Middle frontal gyrus (tissue), 1 donor: ENCODE measurements around the gene TPRA1.

Source experiments
- DNase-seq: peaks from one replicate; pipeline ENCODE4 v3.0.0-alpha.2; 2015; ENCODE audit warnings: low spot score; ENCODE audit errors: extremely low spot score

The TPRA1 gene

GRCh38 chr3:127566833-127567232 is 23.7 kb downstream of the TPRA1 start:
- DNase-seq, result no peak

GRCh38 chr3:127565711-127566110 is 24.8 kb downstream of the TPRA1 start:
- DNase-seq, result no peak

DNA sequence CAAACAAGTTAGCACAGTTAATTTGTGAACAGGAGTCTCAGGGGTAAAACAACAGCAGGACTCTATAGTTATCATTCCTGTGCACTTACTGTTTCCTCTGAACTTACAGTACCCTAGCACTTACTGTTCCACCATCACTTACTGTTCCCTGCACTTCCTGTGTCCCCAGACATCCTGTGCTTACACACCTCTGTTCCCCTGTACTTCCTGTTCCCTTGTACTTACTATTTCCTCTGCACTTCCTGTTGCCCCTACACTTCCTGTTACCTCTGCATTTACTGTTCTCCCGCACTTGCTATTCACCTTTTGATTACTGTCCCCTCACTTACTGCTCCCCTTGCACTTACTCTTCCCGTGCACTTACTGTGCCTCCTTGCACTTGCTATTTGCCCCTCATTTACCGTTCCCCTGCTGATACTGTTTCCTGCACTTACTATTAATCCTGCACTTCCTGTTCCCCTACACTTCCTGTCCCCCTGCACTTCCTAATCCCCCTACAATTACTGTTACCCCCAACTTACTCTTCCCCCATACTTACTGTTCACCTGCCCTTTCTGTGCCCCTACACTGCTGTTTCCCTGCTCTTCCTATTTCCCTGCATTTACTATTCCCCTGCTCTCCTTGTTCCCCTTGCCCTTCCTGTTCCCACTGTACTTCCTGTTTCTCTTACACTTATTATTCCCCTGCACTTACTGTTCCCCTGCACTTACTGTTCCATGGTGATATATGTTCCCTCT is 30.3 kb downstream of the TPRA1 start:
- no peak for DNase-seq

- DNase-seq, result no peak
These were observed 34.0 kb downstream of the TPRA1 start for GRCh38 chr3:127556565-127556964.

DNA sequence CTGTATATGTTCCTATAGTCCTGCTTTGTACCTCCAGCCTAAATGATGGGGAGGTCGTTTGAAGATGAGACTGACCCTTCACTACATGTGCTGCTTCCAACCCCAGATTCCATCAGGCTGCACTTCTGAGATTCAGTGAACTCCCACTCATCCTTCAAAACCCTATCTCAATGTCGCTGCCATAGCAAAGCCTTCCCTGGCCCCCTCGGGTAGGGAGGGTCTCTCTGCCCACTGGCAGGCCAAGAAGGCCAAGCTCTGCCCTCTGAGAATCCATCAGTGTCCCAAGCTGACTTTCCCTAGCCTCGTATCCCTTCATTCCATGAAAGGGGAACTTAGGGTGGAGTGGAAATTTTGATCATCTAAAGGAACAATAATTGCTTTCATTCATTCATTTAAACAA is 35.4 kb downstream of the TPRA1 start:
- DNase-seq, result no peak

DNA sequence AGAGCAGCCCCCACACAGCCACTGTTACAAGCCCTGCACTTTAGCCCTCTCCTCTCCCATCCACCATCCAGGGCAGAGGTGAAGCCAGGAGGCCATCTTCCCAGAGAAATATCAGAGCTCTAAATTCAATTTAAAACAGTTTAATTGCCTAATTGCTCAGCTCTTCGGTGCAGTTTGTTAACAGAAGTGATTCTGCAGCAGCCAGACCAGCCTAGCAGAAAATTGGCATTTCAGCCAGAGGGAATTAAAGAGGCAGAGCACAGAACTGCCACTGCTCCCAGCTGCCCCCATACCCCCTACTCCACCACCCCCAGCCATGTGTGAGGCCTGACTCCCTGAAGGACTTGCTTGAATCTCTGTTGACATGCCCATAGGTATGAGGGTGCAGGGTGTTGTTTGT is 38.5 kb downstream of the TPRA1 start:
- no peak for DNase-seq

DNA sequence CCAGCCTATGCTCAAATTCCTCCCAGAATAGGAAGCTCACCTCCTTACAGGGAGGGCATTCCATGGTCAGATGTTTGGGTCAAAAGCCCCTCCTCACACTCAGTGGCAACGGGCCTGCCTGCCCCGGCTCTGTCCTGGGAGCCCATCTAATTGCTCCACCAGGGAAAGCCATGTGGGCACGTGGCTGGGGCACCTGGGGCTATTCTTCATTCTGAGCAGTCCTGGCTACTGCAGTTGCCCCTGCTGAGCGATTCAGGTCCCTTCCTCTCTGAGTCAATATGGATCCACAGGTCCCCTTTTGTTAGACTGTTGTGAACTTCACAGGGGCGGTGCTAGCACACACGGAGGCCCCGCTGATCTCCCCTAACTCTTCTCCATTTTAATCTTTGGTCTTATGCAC is 39.4 kb downstream of the TPRA1 start:
- DNase-seq, result no peak

DNA sequence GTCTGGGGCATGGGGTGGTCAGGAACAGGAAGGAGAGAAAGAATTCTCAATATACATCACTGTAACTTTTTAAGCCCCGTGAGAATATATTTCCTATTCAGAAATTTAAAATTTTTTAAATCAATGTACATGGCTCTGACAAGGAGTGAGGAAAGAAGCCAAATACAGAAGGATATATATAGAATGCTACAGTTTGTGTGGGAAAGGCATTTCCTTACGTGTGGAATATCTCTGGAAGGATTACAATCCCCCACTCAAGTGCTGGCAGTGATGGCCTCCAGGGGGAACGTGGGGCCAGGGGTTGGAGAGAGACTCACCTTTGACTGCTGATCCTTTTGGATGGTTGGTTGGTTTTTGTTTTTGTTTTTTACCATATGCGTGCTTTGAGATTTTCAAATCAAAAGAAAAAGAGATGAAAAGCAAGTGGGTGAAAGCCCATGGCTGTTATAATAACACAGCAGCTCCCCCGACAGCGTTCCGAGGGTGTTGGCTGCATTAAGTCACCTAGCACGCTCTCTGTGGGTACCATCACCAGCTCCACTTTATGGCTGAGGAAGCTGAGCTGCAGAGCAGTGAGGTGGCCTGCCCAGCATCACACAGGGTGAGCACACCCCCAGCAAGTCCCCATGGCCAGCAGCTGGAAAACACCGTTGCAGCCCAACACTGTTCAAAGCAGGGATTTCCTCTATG is 39.9 kb downstream of the TPRA1 start:
- DNase-seq, result no peak

DNA sequence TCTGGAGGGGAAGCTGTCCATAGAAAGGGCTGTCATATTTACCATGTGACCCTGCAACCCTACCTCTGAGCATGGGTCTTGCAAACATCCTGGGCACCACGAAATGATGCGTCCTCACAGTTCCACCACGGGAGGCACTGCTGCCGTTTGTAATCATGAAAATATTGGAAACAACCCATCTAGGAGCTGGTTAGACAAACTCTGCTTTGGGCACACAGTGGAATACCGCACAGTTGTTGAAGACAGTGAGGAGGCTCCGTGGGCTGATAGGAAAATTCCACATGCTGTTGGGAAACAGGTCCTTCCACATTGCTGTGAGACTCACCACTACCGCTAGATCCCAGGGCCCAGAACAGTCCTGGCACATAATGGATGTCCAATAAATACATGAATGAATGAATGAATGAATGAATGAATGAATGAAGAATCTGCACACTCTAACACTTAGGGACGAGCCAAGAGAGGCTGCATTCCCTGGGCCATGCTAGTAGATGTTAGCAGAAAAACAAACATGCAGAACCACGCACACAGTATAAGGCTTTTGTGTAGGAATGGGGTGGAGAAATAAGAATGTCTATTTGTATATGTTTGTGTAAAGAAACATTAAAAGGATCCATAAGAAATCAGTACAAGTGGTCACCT is 40.6 kb downstream of the TPRA1 start:
- DNase-seq, result peak; percentile 25

DNA sequence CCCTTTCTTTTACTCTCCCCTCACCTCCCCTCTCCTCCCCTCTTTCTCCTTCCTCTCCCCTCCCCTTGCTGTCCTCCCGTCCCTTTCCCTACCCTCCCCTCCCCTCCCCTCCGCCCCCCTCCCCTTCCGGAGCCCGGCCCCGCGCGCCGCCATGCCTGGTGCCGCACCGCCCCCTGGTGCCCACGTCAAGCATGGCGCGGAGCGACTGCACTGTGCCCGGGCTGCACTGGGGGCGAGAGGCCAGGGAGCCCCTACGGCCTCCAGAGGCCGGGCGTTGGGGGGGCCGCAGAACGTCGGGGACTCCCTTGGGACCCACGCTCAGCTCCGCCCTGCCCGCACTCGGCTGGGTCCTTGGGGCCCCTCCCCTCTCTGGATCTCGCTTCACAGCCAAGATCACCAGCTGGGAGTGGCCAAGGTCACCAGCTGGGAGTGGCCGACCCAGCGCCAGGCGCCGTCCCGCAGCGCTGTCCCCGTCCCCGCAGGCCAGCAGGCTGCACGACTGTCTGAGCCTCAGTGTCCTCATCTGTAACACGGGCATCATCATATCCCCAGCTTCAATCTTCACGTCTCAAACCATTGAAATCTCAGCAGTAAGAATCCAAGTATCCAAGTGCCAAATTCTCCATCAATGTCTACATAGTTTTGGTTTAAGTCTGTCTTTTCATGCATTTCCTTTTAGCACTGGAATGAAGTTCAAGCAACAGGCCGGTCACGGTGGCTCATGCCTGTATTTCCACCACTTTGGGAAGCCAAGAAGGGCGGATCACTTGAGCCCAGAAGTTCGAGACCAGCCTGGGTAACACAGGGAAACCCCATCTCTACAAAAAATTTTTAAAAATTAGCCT is 42.5 kb downstream of the TPRA1 start:
- no peak for DNase-seq

DNA sequence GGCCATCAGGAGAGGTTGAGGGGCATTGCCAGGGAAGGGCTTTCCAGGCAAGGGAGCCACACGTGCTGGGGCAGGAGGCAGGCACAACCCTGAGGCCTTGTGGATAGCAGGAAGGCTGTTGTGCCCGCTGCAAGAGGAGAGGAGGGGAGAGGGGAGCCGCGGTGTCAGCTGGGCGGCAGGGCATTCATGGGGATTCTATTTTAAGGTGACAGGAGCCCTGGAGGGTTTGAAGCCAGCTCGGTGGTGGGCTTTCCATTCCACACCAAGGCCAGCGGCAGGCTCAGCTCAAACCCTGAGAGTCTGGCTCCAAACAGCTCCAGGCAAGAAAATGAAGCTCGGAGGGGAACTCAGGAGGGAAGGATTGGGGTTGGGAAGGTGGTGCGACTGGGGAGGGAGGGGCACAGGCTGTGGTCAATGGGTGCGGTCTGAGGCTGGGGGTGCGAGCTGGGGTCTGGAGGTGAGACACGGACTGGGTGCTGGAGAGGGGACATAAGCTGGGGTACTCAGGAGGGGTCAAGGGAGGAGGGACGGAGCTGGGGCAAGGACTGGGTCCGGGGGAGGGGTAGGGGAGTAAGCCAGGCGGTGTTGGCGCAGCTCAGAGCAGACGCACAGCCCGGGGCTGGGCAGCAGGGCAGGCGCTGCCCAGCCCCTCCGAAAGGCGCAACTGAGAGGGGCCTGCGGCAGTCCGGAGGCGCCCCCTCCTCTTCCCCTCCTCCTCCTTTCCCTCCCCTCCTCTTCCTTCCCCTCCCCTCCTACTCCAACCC is 43.4 kb downstream of the TPRA1 start:
- DNase-seq, result no peak

DNA sequence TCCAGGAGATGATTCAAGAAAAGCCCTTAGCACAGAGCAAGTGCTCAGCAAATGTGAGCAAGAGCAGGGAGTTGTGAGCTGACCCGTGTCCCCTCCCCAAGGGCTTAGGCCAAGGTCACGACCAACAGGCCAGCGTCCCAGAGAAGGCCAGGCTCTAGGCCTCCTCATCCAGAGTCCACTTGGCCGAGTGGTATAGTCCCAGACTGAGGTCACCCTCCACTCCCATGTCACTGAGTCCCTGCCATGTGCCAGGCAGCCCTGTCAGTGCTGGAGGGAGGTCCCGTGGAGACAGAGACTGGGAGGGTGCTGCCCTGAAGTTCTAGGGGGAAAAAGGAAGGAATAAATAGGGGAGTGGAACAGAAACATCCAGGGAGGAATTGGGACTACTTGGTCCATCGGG is 44.0 kb downstream of the TPRA1 start:
- DNase-seq, result no peak

GRCh38 chr3:127545711-127546457 is 44.6 kb downstream of the TPRA1 start:
- DNase-seq, result no peak

GRCh38 chr3:127545216-127545615 is 45.3 kb downstream of the TPRA1 start:
- DNase-seq, result no peak

DNA sequence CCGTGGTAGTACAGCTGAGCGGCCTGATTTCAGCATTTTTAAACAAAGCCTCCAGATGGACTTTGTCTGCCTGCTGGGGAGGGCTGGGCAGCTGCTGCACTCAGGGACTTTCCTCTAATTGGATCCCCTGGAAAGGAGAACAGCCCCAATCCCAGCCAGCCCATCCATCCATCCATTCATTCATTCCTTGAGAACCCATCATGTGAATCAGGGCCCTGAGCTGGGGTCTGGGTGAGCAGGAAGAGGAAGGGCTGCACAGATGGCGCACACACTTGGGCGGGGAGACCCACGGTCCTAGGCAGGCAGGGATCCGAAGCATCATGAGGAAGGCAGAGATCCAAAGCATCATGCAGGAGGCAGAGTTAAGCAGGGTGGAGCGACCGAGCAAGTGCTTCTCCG is 45.7 kb downstream of the TPRA1 start:
- no peak for DNase-seq

DNA sequence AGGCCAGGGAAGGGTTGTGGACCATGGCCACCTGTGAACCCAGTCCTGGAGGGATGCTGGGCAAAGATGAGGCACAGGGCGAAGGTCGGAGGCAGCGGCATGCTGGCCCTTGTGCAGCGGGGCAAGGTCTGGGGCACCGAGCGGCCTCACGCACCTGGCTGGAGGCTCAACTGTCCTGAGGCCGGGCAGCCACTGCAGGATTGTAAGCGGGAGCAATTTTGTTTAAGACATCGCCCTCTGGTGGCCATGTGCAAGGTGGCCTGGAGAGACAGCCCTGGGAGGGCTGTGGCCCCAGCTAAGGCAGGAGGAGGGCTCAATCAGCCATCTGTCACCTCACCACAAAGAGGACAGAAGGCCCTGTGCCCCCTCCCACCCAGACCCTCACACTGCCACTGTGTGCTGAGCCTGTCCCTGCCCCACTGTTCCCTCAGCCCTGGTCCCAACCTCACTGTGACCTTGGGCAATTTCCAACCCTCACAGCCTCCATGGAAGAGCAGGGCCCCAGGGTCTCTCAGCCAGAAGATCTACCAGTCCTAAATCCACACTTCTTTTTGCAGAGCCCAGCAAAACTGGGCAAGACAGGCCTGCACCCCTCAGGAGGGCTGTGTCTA is 46.2 kb downstream of the TPRA1 start:
- no peak for DNase-seq

- no peak for DNase-seq
These were observed 47.1 kb downstream of the TPRA1 start for GRCh38 chr3:127543441-127543840.

DNA sequence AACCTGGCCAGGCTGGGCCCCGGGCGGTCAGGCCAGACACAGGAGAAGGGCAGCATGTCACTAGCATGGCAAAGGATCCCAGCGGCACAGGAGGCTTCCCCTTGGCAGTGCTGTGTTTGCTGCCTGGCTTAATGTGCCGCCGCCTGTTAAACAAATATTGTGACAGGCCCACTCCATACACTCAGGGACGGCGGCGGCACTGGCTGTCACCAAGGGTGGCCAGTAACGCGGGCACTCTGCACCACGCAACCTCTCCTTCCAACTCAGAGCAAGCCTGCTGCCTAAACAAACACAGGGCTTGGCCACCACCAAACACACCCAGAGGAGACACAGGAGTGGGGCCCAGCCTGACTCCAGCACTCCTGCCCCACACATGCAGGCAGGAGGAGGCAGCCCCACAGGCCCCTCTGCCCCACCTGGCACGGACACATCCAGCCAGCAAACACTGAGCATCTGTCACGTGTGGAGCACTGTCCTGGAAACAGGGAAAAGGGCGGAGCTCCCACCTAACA is 48.0 kb downstream of the TPRA1 start:
- no peak for DNase-seq

DNA sequence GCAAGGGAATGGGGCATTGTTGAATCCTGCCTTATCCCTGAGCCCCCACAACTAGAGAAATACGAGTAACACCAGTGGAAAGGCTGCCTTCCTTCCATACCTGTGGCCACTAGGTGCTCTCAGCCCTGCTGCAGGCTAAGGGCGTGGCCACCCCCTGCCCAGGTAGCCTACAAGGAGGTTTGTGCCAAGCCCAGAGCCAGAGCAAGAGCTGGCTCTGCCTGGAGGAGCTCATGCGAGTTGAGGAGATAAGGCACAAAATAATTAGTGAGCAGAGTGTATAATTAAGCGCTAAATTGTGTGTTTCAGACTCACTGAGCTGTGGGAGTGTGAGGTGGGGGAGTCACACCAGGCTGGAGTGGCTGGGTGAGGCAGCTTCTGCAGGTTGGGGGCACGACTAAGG is 49.2 kb downstream of the TPRA1 start:
- DNase-seq, result no peak
